IPS-11a (cell line): Measurements from ENCODE around the gene CCDC174.

Experiments used
- H3K4me3 ChIP-seq: one replicate; pipeline ENCODE4 v1.5.1; 2013; ENCODE audit warnings: low read depth, low read length, control low read depth

The CCDC174 gene

GRCh38 chr3:14624498-14624897, 27.1 kb upstream of the CCDC174 start:
- no peak overlapping the region for H3K4me3 ChIP-seq

- H3K4me3 ChIP-seq, result no peak overlapping the region
These were observed 26.1 kb upstream of the CCDC174 start for GRCh38 chr3:14625443-14625842.

- no peak overlapping the region for H3K4me3 ChIP-seq
These were observed 23.7 kb upstream of the CCDC174 start for GRCh38 chr3:14627815-14628214.

- H3K4me3 ChIP-seq, result no peak overlapping the region
These were observed 23.2 kb upstream of the CCDC174 start for GRCh38 chr3:14628406-14628805.

- H3K4me3 ChIP-seq, result no peak overlapping the region
These were observed 21.0 kb upstream of the CCDC174 start for GRCh38 chr3:14630404-14631100.

- no peak overlapping the region for H3K4me3 ChIP-seq
These were observed 20.5 kb upstream of the CCDC174 start for GRCh38 chr3:14631101-14631497.

- no peak overlapping the region for H3K4me3 ChIP-seq
These were observed 19.7 kb upstream of the CCDC174 start for GRCh38 chr3:14631687-14632441.

GRCh38 chr3:14632442-14632930, 19.1 kb upstream of the CCDC174 start:
- H3K4me3 ChIP-seq, result no peak overlapping the region

GRCh38 chr3:14633417-14633816, 18.1 kb upstream of the CCDC174 start:
- no peak overlapping the region for H3K4me3 ChIP-seq

- no peak overlapping the region for H3K4me3 ChIP-seq
These were observed 17.6 kb upstream of the CCDC174 start for GRCh38 chr3:14633819-14634424.

GRCh38 chr3:14634763-14635400, 16.7 kb upstream of the CCDC174 start:
- H3K4me3 ChIP-seq, result no peak overlapping the region

- no peak overlapping the region for H3K4me3 ChIP-seq
These were observed 15.0 kb upstream of the CCDC174 start for GRCh38 chr3:14636496-14637087.

- H3K4me3 ChIP-seq, result no peak overlapping the region
These were observed 11.4 kb upstream of the CCDC174 start for GRCh38 chr3:14640157-14640562.

GRCh38 chr3:14640734-14641133, 10.8 kb upstream of the CCDC174 start:
- no peak overlapping the region for H3K4me3 ChIP-seq

- H3K4me3 ChIP-seq, result no peak overlapping the region
These were observed 10.2 kb upstream of the CCDC174 start for GRCh38 chr3:14641346-14641745.

GRCh38 chr3:14645453-14645852, 6.1 kb upstream of the CCDC174 start:
- no peak overlapping the region for H3K4me3 ChIP-seq

GRCh38 chr3:14646131-14646573, 5.4 kb upstream of the CCDC174 start:
- no peak overlapping the region for H3K4me3 ChIP-seq

GRCh38 chr3:14646589-14647413, 4.8 kb upstream of the CCDC174 start:
- H3K4me3 ChIP-seq, result no peak overlapping the region

- no peak overlapping the region for H3K4me3 ChIP-seq
These were observed 3.3 kb upstream of the CCDC174 start for GRCh38 chr3:14647976-14648955.
